Breast epithelium (tissue), 4 donors: ENCODE results near the gene CALHM1. TPM values are rescaled to one million over a fixed set of nuclear protein-coding genes. Genes with fewer than 3 reads are reported as not detected.

Experiments
- DNase-seq, 2 donors: peaks; one replicate each; pipeline ENCODE4 v3.0.0-alpha.2; 2019; ENCODE audit warnings: low spot score in 2 of 2
- H3K27ac ChIP-seq, 2 donors: fragments of 200-600 bp; sonication (generic) in 1 of 2; one replicate each; pipeline ENCODE4 v1.5.1; 2016 to 2019; ENCODE audit warnings: mild to moderate bottlenecking in 1 of 2
- H3K27me3 ChIP-seq, 2 donors: fragments of 200-600 bp; sonication (generic) in 1 of 2; one replicate each; pipeline versions ENCODE4 v1.5.1 to v1.6.0; 2017 to 2019; ENCODE audit warnings: control low read depth in 1 of 2, mild to moderate bottlenecking in 1 of 2
- H3K36me3 ChIP-seq: fragments of 200-600 bp; one replicate; pipeline ENCODE4 v1.5.1; 2019
- H3K4me1 ChIP-seq, 2 donors: fragments of 200-600 bp; sonication (generic); one replicate each; pipeline ENCODE4 v1.5.1; 2016 to 2019; ENCODE audit warnings: control low read depth in 1 of 2
- H3K4me3 ChIP-seq, 3 donors: fragments of 200-600 bp; sonication (generic); 1 replicate in 2 of 3; 2 replicates in 1 of 3; pipeline ENCODE4 v1.5.1; 2016 to 2019; ENCODE audit warnings: mild to moderate bottlenecking in 3 of 3, moderate library complexity in 2 of 3
- H3K9me3 ChIP-seq, 2 donors: fragments of 200-600 bp; sonication (generic) in 1 of 2; one replicate each; pipeline ENCODE4 v1.5.1; 2016 to 2019; ENCODE audit warnings: control low read depth in 1 of 2
- CTCF ChIP-seq, 3 donors: fragments of 450-650 bp; IDR thresholded peaks; one replicate each; pipeline ENCODE4 v1.5.1; 2016 to 2017; ENCODE audit warnings: antibody characterized with exemption in 3 of 3, mild to moderate bottlenecking in 3 of 3, moderate library complexity in 3 of 3
- POLR2A ChIP-seq: fragments of 450-650 bp; IDR thresholded peaks from one replicate; pipeline ENCODE4 v1.6.1; 2016; ENCODE audit warnings: antibody characterized with exemption, mild to moderate bottlenecking, moderate library complexity
- POLR2AphosphoS5 ChIP-seq, 3 donors: sonication (generic); formaldehyde crosslinking; IDR thresholded peaks; one replicate each; pipeline ENCODE4 v1.6.1; 2017; ENCODE audit warnings: antibody characterized with exemption in 3 of 3
- intact Hi-C: fragments of 100-400 bp; cut with DNase I; formaldehyde crosslinking; loops from one replicate; pipeline ENCODE4 v1.15.1; 2023; ENCODE audit warnings: low total_unique reads
- total RNA-seq, 3 donors: library from RNA; depleted of rRNA; stranded (reverse); fragments of >200 nt; gene quantifications; one replicate each; pipeline ENCODE4 v1.1.0, GENCODE V29; 2016

The CALHM1 gene
- total RNA-seq, 3 donors from 2014 or later, result not detected

- Histone ChIP-seq H3K36me3 (no peaks in the 10 kb centered on the region), H3K27ac (no peak overlapping the region), H3K27me3 (no peaks in the 10 kb centered on the region), H3K9me3 (no peaks in the 10 kb centered on the region), H3K4me1 (no peaks in the 10 kb centered on the region), H3K4me3 (no peak overlapping the region)
- no peak for DNase-seq
- TF ChIP-seq POLR2AphosphoS5 (IDR thresholded peaks at IDR 0.05), result no peak
- TF ChIP-seq POLR2A, result no peak
- TF ChIP-seq CTCF (IDR thresholded peaks at IDR 0.05), result no peak
- intact Hi-C loops, result no loop called here
Measured at GRCh38 chr10:103431902-103432301, 26.8 kb downstream of the CALHM1 start.

GRCh38 chr10:103429647-103430046, 29.1 kb downstream of the CALHM1 start:
- Histone ChIP-seq H3K27ac (no peak overlapping the region), H3K4me1 (no peaks in the 10 kb centered on the region), H3K9me3 (no peaks in the 10 kb centered on the region), H3K36me3 (no peaks in the 10 kb centered on the region), H3K27me3 (no peaks in the 10 kb centered on the region), H3K4me3 (no peak overlapping the region)
- intact Hi-C loops, result no loop called here
- TF ChIP-seq POLR2A (no peak), POLR2AphosphoS5 (IDR thresholded peaks at IDR 0.05) (no peak), CTCF (IDR thresholded peaks at IDR 0.05) (no peak)
- no peak for DNase-seq

GRCh38 chr10:103428989-103429643, 29.6 kb downstream of the CALHM1 start:
- intact Hi-C loops, result no loop called here
- Histone ChIP-seq H3K27me3 (no peaks in the 10 kb centered on the region), H3K4me3 (no peak overlapping the region), H3K4me1 (no peaks in the 10 kb centered on the region), H3K9me3 (no peaks in the 10 kb centered on the region), H3K36me3 (no peaks in the 10 kb centered on the region), H3K27ac (no peak overlapping the region)
- no peak for DNase-seq
- TF ChIP-seq CTCF (IDR thresholded peaks at IDR 0.05), result no peak
- no peak for TF ChIP-seq POLR2AphosphoS5 (IDR thresholded peaks at IDR 0.05)
- no peak for TF ChIP-seq POLR2A

GRCh38 chr10:103427866-103428265, 30.8 kb downstream of the CALHM1 start:
- no peak for DNase-seq
- Histone ChIP-seq H3K4me3 (no peak overlapping the region), H3K27ac (no peak overlapping the region), H3K4me1 (no peaks in the 10 kb centered on the region), H3K36me3 (peaks cover 6% of the 10 kb centered on the region), H3K27me3 (no peaks in the 10 kb centered on the region), H3K9me3 (no peaks in the 10 kb centered on the region)
- TF ChIP-seq CTCF (IDR thresholded peaks at IDR 0.05) (no peak), POLR2A (no peak), POLR2AphosphoS5 (IDR thresholded peaks at IDR 0.05) (no peak)
- intact Hi-C loops, result loop anchor here (2.0 kb wide), 1 partner anchor 153 kb away; no protein-coding TSS in a partner anchor

GRCh38 chr10:103423748-103424147, 35.0 kb downstream of the CALHM1 start:
- H3K9me3 ChIP-seq, result no peaks in the 10 kb centered on the region
- H3K27me3 ChIP-seq, result no peaks in the 10 kb centered on the region
- intact Hi-C loops, result no loop called here
- peaks cover 13% of the 10 kb centered on the region for H3K36me3 ChIP-seq
- H3K4me3 ChIP-seq, result no peak overlapping the region
- no peaks in the 10 kb centered on the region for H3K4me1 ChIP-seq
- H3K27ac ChIP-seq, result no peak overlapping the region
- no peak for DNase-seq
- no peak for TF ChIP-seq POLR2A
- TF ChIP-seq POLR2AphosphoS5 (IDR thresholded peaks at IDR 0.05), result no peak
- no peak for TF ChIP-seq CTCF (IDR thresholded peaks at IDR 0.05)
